Body of pancreas (tissue), 4 donors: ENCODE results near the gene SPDYE1.

Experiments used
- POLR2A ChIP-seq, 3 donors: fragments of 450-650 bp; IDR thresholded peaks; one replicate each; pipeline ENCODE4 v1.6.1; 2016; ENCODE audit warnings: antibody characterized with exemption in 3 of 3, mild to moderate bottlenecking in 2 of 3
- TF ChIP-seq, protein P1 (sequence below), 7 experiments: fragments of 450-650 bp in 4 of 7; fragments of 200-600 bp in 3 of 7; sonication (generic) in 3 of 7; IDR thresholded peaks; one replicate each; pipeline ENCODE4 v1.5.1; 2016 to 2019; ENCODE audit warnings: antibody characterized with exemption in 7 of 7

DNA sequence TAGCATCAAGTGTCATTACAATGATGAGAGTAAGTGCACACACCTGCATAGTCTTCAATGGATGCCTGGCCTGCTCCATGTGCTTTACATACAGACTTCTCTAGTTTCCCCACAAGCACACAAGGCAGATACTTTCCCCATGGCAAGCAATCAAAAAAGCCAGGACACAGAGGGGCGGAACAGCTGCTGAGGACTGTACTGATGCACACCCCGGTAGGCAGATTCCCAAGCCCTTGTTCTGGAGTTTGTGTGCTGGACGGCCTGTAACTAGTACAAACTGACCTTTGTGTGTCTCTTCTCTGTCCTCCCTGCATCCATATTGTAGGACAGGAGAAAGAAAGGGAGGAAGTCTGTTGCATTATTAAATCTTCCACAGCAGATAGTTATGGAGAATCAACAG lies 45.7 kb upstream of the SPDYE1 start:
- TF ChIP-seq, protein P1, sequence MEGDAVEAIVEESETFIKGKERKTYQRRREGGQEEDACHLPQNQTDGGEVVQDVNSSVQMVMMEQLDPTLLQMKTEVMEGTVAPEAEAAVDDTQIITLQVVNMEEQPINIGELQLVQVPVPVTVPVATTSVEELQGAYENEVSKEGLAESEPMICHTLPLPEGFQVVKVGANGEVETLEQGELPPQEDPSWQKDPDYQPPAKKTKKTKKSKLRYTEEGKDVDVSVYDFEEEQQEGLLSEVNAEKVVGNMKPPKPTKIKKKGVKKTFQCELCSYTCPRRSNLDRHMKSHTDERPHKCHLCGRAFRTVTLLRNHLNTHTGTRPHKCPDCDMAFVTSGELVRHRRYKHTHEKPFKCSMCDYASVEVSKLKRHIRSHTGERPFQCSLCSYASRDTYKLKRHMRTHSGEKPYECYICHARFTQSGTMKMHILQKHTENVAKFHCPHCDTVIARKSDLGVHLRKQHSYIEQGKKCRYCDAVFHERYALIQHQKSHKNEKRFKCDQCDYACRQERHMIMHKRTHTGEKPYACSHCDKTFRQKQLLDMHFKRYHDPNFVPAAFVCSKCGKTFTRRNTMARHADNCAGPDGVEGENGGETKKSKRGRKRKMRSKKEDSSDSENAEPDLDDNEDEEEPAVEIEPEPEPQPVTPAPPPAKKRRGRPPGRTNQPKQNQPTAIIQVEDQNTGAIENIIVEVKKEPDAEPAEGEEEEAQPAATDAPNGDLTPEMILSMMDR (IDR thresholded peaks at IDR 0.05), result no peak
- no peak for TF ChIP-seq POLR2A (IDR thresholded peaks at IDR 0.05)
